Stomach (tissue), 9 donors: ENCODE data around the gene SLC18A3. TPM values are rescaled to one million over a fixed set of nuclear protein-coding genes. Genes with fewer than 3 reads are reported as not detected.
A peak's percentile ranks its signal among the peaks of the same experiment; 100 is the strongest.

ENCODE experiments used
- DNase-seq, 2 donors: peaks; one replicate each; pipeline versions ENCODE4 v3.0.0 to v3.0.0-alpha.2; 2013 to 2019
- H3K27ac ChIP-seq, 5 donors: fragments of 200-600 bp in 4 of 5; sonication (generic) in 4 of 5; one replicate each; pipeline ENCODE4 v1.5.1; 2013 to 2019; ENCODE audit warnings: mild to moderate bottlenecking in 1 of 5, moderate library complexity in 1 of 5
- H3K27me3 ChIP-seq, 3 donors: fragments of 200-600 bp; sonication (generic); one replicate each; pipeline ENCODE4 v1.5.1; 2017 to 2019; ENCODE audit warnings: mixed run types in 1 of 3
- H3K36me3 ChIP-seq, 4 donors: fragments of 200-600 bp; sonication (generic); 1 replicate in 3 of 4; 2 replicates in 1 of 4; pipeline ENCODE4 v1.5.1; 2016 to 2019
- H3K4me1 ChIP-seq, 4 donors: fragments of 200-600 bp; sonication (generic); one replicate each; pipeline ENCODE4 v1.5.1; 2016 to 2019
- H3K4me3 ChIP-seq, 4 donors: fragments of 200-600 bp; sonication (generic) in 3 of 4; one replicate each; pipeline ENCODE4 v1.5.1; 2016 to 2019; ENCODE audit warnings: mild to moderate bottlenecking in 1 of 4
- H3K9me3 ChIP-seq, 4 donors: fragments of 200-600 bp; sonication (generic); one replicate each; pipeline ENCODE4 v1.5.1; 2016 to 2019
- EP300 ChIP-seq: sonication (generic); formaldehyde crosslinking; IDR thresholded peaks from one replicate; pipeline ENCODE4 v1.6.1; 2017; ENCODE audit warnings: antibody characterized with exemption
- POLR2A ChIP-seq, 4 donors: fragments of 450-650 bp; IDR thresholded peaks; one replicate each; pipeline ENCODE4 v1.6.1; 2016; ENCODE audit warnings: antibody characterized with exemption in 4 of 4, control low read depth in 2 of 4, mild to moderate bottlenecking in 1 of 4, moderate library complexity in 1 of 4
- POLR2AphosphoS5 ChIP-seq, 3 donors: sonication (generic); formaldehyde crosslinking; IDR thresholded peaks; one replicate each; pipeline ENCODE4 v1.6.1; 2016; ENCODE audit warnings: antibody characterized with exemption in 3 of 3
- WGBS, 5 donors: extraction: QIAGEN DNeasy Blood & Tissue Kit in 3 of 5; methylation state at CpG; one replicate each; pipeline versions ENCODE4 v1.1.5 to v1.1.7; 2013 to 2018; 5-methylcytosine and 5-hydroxymethylcytosine counted together
- intact Hi-C: fragments of 100-400 bp; cut with DNase I; formaldehyde crosslinking; loops from one replicate; pipeline ENCODE4 v1.15.1; 2023; ENCODE audit warnings: low total_unique reads
- polyA plus RNA-seq, 3 donors: library from polyadenylated mRNA; stranded (reverse); fragments of 200-250 nt; gene quantifications; one replicate each; pipeline ENCODE4 v1.2.3, GENCODE V29; 2013
- total RNA-seq, 5 donors: library from RNA; depleted of rRNA; stranded (reverse); fragments of >200 nt; gene quantifications; one replicate each; pipeline versions ENCODE4 v1.1.0 to v1.2.3, GENCODE V29; 2014 to 2016
- TF ChIP-seq, protein P1 (sequence below), 7 experiments: fragments of 450-650 bp in 4 of 7; fragments of 200-600 bp in 3 of 7; sonication (generic) in 3 of 7; IDR thresholded peaks; one replicate each; pipeline ENCODE4 v1.5.1; 2016 to 2019; ENCODE audit warnings: antibody characterized with exemption in 7 of 7, control low read depth in 2 of 7, mild to moderate bottlenecking in 1 of 7
- donor health status: healthy with polysubstance abuse.
- donor health status: Bipolar disorder and iron deficiency.
- donor health status: healthy.

The SLC18A3 gene
- total and polyA plus RNA-seq, 8 donors = 0.20 to 0.73 TPM; not detected in 6

DNA sequence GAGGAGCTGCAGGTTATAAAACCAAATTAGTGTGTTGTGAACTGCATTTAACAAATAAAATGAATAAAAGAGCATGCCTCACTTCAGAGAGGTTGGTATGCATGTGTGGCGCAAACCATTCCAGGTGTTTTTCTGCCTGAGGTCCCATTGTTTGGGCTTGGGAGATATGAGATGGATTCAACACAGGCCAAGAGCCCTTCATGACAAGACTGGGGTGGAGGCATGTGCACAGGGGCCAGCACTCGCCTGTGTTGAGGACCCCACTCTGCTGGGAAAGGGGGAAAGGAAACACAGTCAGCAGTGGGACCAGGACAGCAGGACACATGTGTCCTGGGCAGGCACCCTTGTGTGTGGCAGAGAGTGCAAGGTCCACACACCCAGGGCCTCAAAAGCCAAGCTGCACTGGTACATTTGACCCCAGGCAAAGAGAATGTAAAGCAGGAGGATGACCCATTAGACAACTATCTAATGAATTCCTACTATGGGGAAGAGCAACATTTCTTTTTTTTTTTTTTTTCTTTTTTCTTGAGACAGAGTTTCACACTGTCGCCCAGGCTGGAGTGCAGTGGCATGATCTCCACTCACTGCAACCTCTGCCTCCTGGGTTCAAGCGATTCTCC lies 9.2 kb upstream of the SLC18A3 start:
- DNase-seq = no peak
- TF ChIP-seq POLR2AphosphoS5 (IDR thresholded peaks at IDR 0.05) (no peak), POLR2A (IDR thresholded peaks at IDR 0.05) (no peak), EP300 (no peak)
- TF ChIP-seq, protein P1, sequence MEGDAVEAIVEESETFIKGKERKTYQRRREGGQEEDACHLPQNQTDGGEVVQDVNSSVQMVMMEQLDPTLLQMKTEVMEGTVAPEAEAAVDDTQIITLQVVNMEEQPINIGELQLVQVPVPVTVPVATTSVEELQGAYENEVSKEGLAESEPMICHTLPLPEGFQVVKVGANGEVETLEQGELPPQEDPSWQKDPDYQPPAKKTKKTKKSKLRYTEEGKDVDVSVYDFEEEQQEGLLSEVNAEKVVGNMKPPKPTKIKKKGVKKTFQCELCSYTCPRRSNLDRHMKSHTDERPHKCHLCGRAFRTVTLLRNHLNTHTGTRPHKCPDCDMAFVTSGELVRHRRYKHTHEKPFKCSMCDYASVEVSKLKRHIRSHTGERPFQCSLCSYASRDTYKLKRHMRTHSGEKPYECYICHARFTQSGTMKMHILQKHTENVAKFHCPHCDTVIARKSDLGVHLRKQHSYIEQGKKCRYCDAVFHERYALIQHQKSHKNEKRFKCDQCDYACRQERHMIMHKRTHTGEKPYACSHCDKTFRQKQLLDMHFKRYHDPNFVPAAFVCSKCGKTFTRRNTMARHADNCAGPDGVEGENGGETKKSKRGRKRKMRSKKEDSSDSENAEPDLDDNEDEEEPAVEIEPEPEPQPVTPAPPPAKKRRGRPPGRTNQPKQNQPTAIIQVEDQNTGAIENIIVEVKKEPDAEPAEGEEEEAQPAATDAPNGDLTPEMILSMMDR (IDR thresholded peaks at IDR 0.05) = no peak
- H3K27ac ChIP-seq = no peak overlapping the region
- no peak overlapping the region for H3K4me3 ChIP-seq
- no peaks in the 10 kb centered on the region for H3K36me3 ChIP-seq
- intact Hi-C loops = no loop called here
- peaks cover 0 to 74% (median 6%) of the 10 kb centered on the region in 3 donors for H3K27me3 ChIP-seq
- 69 to 76% (median 70%) methylated on average over 4 of the region's 4 CpGs for WGBS, 5 donors
- no peaks in the 10 kb centered on the region for H3K4me1 ChIP-seq
- H3K9me3 ChIP-seq = peaks cover 0 to 5% (median 0%) of the 10 kb centered on the region in 4 donors

DNA sequence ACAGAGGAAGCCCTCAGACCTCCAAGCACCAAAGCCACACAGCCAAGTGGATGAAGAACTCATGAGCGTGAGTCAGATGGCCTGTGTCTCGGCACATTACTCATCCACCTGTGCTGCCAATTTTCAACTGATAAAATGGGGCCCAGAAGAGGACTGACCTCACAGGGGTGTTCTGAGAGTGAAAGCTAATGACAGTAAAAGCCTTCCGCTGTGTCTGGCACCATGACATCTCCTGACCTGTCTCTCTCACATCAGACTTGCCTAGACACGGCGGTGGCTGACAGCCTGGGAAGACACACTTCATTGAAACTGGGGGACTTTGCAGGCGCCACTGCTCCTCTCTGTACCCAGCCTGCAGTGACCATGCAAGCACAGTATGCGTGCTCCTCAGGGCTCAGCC lies 8.3 kb upstream of the SLC18A3 start:
- intact Hi-C loops = no loop called here
- H3K36me3 ChIP-seq = no peaks in the 10 kb centered on the region
- peak in 1 of 2 donors; percentile 22 for DNase-seq

DNA sequence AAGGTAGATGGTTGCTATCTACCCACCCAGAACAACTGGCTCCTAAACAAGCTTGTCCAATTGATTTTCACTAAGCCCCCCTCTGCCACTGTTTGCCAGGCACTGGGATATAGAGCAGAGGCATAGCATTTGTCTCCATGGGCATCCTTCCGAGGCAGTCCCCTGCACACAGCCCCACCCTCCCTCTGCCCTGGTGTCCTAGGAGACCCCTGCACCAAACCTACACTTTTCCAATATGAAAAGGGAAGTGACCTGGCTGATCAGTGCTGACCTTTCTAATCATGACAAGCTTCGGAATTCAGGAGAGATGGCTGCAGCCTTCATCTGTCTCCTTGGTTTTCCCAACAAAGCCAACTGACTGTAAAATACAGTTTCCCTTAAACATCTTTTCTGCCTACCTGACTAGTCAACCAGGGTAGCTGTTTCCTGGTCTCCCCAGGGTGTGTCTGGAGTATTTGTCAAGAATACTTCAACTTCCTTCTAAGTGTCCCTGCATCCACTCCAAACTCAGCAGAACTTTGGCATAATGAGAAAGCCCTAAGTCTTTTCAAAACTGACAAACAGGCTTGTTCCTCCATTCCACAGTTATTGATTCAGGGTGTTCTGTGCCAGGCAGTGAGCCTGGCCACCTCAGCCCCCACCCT lies 7.6 kb upstream of the SLC18A3 start:
- peaks cover 0 to 77% (median 18%) of the 10 kb centered on the region in 3 donors for H3K27me3 ChIP-seq
- 73 to 87% (median 81%) methylated on average over 2 of the region's 2 CpGs for WGBS, 5 donors

More for the DNA sequence above, 8.3 kb upstream of the SLC18A3 start:
- peaks cover 0 to 77% (median 11%) of the 10 kb centered on the region in 3 donors for H3K27me3 ChIP-seq
- H3K4me1 ChIP-seq = peaks cover 0 to 2% (median under 1%) of the 10 kb centered on the region in 4 donors
- TF ChIP-seq, protein P1 (IDR thresholded peaks at IDR 0.05) = no peak
- TF ChIP-seq POLR2AphosphoS5 (IDR thresholded peaks at IDR 0.05) = no peak
- no peak for TF ChIP-seq POLR2A (IDR thresholded peaks at IDR 0.05)
- TF ChIP-seq EP300 = no peak
- peaks cover 0 to 5% (median 0%) of the 10 kb centered on the region in 4 donors for H3K9me3 ChIP-seq
- H3K4me3 ChIP-seq = no peak overlapping the region
- H3K27ac ChIP-seq = no peak overlapping the region
- WGBS, 5 donors = 73 to 83% (median 77%) methylated on average over 7 of the region's 7 CpGs

DNA sequence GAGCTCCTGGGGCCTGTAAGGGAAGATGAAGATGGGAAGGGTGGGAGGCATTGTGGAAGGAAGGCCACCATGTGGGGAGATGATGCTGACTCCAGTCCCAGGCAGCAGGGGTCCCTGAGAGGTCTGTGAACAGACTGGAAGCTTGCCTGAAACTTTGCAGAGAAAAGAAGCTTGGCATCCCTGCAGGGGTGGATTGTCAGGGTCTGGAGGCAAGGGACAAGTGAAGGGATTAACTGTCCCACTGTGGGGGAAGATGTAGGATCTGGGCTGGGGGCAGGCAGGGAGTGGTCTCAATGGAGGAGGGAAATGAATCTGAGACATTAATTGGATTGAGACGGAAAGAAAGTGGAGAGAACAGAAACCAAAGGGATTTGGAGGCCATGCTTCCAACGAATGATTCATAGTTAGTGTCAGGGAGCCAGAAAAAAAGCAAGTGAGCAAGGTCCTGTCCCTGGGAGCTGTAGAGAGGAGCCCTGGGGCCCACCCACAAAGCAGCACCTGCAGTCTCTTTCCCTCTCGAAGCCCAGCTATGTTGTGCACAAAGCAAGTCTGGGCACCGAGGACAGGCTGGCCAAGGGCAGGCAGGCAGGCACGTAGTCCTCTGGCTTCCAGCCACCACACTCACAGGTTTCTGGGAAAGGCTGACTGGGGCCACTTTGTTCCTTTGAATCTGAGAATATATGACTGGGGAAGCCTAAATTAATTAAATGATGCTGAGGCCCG lies 4.7 kb upstream of the SLC18A3 start:
- peaks cover 15 to 91% (median 47%) of the 10 kb centered on the region in 3 donors for H3K27me3 ChIP-seq
- peaks cover 0 to 5% (median 0%) of the 10 kb centered on the region in 4 donors for H3K9me3 ChIP-seq
- WGBS, 5 donors = 68 to 76% (median 70%) methylated on average over 6 of the region's 6 CpGs
- no peaks in the 10 kb centered on the region for H3K36me3 ChIP-seq
- intact Hi-C loops = no loop called here
- DNase-seq = peak in 1 of 2 donors; percentile 10
- TF ChIP-seq POLR2AphosphoS5 (IDR thresholded peaks at IDR 0.05) (no peak), POLR2A (IDR thresholded peaks at IDR 0.05) (no peak), EP300 (no peak)
- TF ChIP-seq, protein P1 (IDR thresholded peaks at IDR 0.05) = no peak
- no peak overlapping the region for H3K27ac ChIP-seq
- H3K4me3 ChIP-seq = no peak overlapping the region
- peaks cover 7 to 23% (median 14%) of the 10 kb centered on the region in 4 donors for H3K4me1 ChIP-seq

More for the DNA sequence above, 7.6 kb upstream of the SLC18A3 start:
- TF ChIP-seq, protein P1 (IDR thresholded peaks at IDR 0.05) = no peak
- TF ChIP-seq EP300 = no peak
- no peak for TF ChIP-seq POLR2AphosphoS5 (IDR thresholded peaks at IDR 0.05)
- TF ChIP-seq POLR2A (IDR thresholded peaks at IDR 0.05) = no peak
- H3K9me3 ChIP-seq = peaks cover 0 to 5% (median 0%) of the 10 kb centered on the region in 4 donors
- no peak overlapping the region for H3K27ac ChIP-seq
- no peak for DNase-seq
- no peak overlapping the region for H3K4me3 ChIP-seq
- intact Hi-C loops = no loop called here
- no peaks in the 10 kb centered on the region for H3K36me3 ChIP-seq
- peaks cover 0 to 7% (median 3%) of the 10 kb centered on the region in 4 donors for H3K4me1 ChIP-seq
